ENCODE measurements around the gene ARHGAP30.

- TF ChIP-seq, protein P1, sequence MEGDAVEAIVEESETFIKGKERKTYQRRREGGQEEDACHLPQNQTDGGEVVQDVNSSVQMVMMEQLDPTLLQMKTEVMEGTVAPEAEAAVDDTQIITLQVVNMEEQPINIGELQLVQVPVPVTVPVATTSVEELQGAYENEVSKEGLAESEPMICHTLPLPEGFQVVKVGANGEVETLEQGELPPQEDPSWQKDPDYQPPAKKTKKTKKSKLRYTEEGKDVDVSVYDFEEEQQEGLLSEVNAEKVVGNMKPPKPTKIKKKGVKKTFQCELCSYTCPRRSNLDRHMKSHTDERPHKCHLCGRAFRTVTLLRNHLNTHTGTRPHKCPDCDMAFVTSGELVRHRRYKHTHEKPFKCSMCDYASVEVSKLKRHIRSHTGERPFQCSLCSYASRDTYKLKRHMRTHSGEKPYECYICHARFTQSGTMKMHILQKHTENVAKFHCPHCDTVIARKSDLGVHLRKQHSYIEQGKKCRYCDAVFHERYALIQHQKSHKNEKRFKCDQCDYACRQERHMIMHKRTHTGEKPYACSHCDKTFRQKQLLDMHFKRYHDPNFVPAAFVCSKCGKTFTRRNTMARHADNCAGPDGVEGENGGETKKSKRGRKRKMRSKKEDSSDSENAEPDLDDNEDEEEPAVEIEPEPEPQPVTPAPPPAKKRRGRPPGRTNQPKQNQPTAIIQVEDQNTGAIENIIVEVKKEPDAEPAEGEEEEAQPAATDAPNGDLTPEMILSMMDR (IDR thresholded peaks at IDR 0.05), result no peak
- TF ChIP-seq POLR2AphosphoS5 (IDR thresholded peaks at IDR 0.05; ENCODE audit: low read depth, low read length) (no peak), SIN3A (IDR thresholded peaks at IDR 0.05; ENCODE audit: borderline replicate concordance, insufficient read depth, low read depth, low read length) (no peak), TCF7L2 (IDR thresholded peaks at IDR 0.05; ENCODE audit: low read depth, low read length) (no peak)
- TF ChIP-seq, protein P2, sequence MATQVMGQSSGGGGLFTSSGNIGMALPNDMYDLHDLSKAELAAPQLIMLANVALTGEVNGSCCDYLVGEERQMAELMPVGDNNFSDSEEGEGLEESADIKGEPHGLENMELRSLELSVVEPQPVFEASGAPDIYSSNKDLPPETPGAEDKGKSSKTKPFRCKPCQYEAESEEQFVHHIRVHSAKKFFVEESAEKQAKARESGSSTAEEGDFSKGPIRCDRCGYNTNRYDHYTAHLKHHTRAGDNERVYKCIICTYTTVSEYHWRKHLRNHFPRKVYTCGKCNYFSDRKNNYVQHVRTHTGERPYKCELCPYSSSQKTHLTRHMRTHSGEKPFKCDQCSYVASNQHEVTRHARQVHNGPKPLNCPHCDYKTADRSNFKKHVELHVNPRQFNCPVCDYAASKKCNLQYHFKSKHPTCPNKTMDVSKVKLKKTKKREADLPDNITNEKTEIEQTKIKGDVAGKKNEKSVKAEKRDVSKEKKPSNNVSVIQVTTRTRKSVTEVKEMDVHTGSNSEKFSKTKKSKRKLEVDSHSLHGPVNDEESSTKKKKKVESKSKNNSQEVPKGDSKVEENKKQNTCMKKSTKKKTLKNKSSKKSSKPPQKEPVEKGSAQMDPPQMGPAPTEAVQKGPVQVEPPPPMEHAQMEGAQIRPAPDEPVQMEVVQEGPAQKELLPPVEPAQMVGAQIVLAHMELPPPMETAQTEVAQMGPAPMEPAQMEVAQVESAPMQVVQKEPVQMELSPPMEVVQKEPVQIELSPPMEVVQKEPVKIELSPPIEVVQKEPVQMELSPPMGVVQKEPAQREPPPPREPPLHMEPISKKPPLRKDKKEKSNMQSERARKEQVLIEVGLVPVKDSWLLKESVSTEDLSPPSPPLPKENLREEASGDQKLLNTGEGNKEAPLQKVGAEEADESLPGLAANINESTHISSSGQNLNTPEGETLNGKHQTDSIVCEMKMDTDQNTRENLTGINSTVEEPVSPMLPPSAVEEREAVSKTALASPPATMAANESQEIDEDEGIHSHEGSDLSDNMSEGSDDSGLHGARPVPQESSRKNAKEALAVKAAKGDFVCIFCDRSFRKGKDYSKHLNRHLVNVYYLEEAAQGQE (IDR thresholded peaks at IDR 0.05; ENCODE audit: insufficient read depth in 1 of 2, low read depth in 2 of 2, low read length in 1 of 2), result no peak
Measured at GRCh38 chr1:161059293-161059692, 10.4 kb downstream of the ARHGAP30 start.

Data from Panc1 (cell line).